ACC112 (cell line): ENCODE measurements around the gene SLC39A5.

Experiments
- H2AFZ ChIP-seq: fragments of 200-600 bp; sonication (generic); one replicate; pipeline ENCODE4 v1.6.0; 2017; ENCODE audit warnings: antibody characterized with exemption, low read length; ENCODE audit not compliant: unreplicated experiment
- H3K27ac ChIP-seq: fragments of 200-600 bp; sonication (generic); 2 replicates; pipeline ENCODE4 v1.5.1; 2014; ENCODE audit warnings: low read depth, mild to moderate bottlenecking, antibody characterized with exemption, low read length, moderate library complexity
- H3K27me3 ChIP-seq: fragments of 200-600 bp; sonication (generic); 2 replicates; pipeline ENCODE4 v1.6.1; 2014; ENCODE audit warnings: mild to moderate bottlenecking, antibody characterized with exemption, low read length, moderate library complexity, mixed read lengths; ENCODE audit not compliant: insufficient read depth
- H3K36me3 ChIP-seq: fragments of 200-600 bp; sonication (generic); 2 replicates; pipeline ENCODE4 v1.6.1; 2016; ENCODE audit warnings: mild to moderate bottlenecking, antibody characterized with exemption, low read length, moderate library complexity, mixed read lengths; ENCODE audit not compliant: insufficient read depth
- H3K4me1 ChIP-seq: fragments of 200-600 bp; sonication (generic); one replicate; pipeline ENCODE4 v1.6.1; 2016; ENCODE audit warnings: low read length, mixed read lengths; ENCODE audit not compliant: insufficient read depth, unreplicated experiment, control insufficient read depth
- H3K4me3 ChIP-seq: fragments of 200-600 bp; sonication (generic); 2 replicates; pipeline ENCODE4 v1.5.1; 2014; ENCODE audit warnings: mild to moderate bottlenecking, low read depth, low read length
- H3K79me2 ChIP-seq: fragments of 200-600 bp; sonication (generic); one replicate; pipeline ENCODE4 v1.6.0; 2016; ENCODE audit warnings: low read length; ENCODE audit not compliant: control insufficient read depth, unreplicated experiment, insufficient read depth

The SLC39A5 gene

DNA sequence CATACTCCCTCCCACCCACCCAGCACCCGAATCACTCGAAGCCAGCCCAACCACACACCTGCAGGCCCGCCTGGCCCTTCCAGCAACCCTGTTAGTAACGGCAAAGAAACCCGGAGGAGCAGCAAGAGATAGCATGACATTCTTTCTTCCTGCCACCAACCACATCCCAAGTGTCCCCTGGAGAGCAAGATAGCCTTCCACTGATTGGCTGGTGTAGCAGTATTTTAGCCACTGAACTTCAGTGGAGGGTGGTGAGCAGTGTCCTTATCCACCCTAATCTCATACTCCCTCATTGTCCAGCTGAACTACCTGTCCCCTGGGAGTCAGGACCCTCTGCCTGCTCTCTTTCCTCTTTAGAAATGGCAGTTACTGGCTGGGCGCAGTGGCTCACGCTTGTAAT, 769 bp upstream of the SLC39A5 start:
- H3K79me2 ChIP-seq = peaks cover 3% of the 10 kb centered on the region
- H3K36me3 ChIP-seq = no peaks in the 10 kb centered on the region
- no peak overlapping the region for H3K27ac ChIP-seq
- no peak overlapping the region for H2AFZ ChIP-seq
- H3K4me1 ChIP-seq = peaks cover 5% of the 10 kb centered on the region
- H3K27me3 ChIP-seq = no peaks in the 10 kb centered on the region
- no peak overlapping the region for H3K4me3 ChIP-seq

DNA sequence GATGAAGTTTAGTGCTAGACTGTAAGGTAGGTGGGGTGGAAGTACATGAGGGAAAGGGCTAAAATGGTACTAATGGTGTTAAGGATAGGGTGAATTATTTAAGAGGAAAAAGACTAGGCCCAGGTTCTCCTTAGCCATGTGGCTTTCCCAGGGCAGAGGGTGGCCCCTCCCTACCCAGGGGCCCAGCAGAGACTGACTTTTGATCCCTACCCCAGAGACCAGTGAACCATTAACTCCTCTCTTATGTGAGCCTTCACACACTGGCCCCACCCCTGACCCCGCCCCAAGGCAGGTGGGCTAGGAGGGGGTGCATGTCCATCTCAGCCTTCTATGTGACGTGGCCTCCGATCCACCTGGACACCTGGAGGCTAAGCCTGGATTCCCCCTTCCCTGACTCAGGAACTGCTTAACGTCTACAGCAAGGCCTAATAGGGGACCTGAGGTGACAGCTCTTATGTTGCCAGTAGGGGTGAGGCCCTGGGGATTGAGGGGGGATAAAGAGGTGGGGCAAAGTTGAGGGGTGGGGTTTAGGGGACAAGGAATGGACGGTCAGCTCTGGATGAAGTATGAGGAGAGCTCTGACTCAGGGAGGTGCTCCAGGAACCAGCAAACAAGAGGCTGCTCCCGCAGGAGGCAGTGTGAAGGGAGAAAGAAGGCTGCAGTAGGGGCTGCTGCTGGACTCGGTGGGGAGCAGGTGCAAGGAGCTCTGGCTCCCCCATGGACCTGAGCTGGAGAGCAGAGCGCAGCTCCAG, 757 bp downstream of the SLC39A5 start:
- H3K27me3 ChIP-seq = no peaks in the 10 kb centered on the region
- no peaks in the 10 kb centered on the region for H3K36me3 ChIP-seq
- H3K4me3 ChIP-seq = no peak overlapping the region
- no peaks in the 10 kb centered on the region for H3K79me2 ChIP-seq
- no peak overlapping the region for H3K27ac ChIP-seq
- no peak overlapping the region for H2AFZ ChIP-seq
- no peaks in the 10 kb centered on the region for H3K4me1 ChIP-seq

DNA sequence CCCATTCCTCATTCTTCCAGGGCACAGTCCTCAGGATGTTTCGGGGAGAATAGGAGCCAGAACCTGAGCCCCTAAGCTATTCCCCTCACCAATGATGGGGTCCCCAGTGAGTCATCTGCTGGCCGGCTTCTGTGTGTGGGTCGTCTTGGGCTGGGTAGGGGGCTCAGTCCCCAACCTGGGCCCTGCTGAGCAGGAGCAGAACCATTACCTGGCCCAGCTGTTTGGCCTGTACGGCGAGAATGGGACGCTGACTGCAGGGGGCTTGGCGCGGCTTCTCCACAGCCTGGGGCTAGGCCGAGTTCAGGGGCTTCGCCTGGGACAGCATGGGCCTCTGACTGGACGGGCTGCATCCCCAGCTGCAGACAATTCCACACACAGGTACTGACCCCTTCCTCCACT, 1.3 kb downstream of the SLC39A5 start:
- no peak overlapping the region for H3K4me3 ChIP-seq
- H3K79me2 ChIP-seq = no peaks in the 10 kb centered on the region
- no peak overlapping the region for H2AFZ ChIP-seq
- H3K4me1 ChIP-seq = no peaks in the 10 kb centered on the region
- H3K27ac ChIP-seq = no peak overlapping the region
- no peaks in the 10 kb centered on the region for H3K36me3 ChIP-seq
- no peaks in the 10 kb centered on the region for H3K27me3 ChIP-seq

DNA sequence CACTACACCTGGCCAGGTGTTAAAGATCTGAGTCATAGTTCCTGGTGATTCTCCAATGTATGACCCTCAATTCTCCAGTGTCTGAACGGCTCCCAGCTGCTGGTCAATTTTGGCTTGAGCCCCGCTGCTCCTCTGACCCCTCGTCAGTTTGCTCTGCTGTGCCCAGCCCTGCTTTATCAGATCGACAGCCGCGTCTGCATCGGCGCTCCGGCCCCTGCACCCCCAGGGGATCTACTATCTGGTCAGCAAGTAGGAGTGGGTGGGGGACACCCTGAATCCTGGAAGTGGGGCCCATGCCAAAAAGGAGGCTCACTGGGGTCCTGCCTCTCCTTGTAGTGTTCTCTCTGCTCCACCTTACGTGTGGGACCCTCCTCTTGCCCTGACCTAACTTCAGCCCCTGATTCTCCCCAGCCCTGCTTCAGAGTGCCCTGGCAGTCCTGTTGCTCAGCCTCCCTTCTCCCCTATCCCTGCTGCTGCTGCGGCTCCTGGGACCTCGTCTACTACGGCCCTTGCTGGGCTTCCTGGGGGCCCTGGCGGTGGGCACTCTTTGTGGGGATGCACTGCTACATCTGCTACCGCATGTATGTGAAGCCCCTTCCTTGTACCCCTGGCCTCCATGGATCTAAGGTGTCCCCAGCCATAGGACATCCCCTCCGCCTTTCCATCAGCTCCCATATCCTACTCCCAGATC, 5.0 kb downstream of the SLC39A5 start:
- Histone ChIP-seq H3K79me2 (no peaks in the 10 kb centered on the region), H2AFZ (no peak overlapping the region), H3K27me3 (no peaks in the 10 kb centered on the region), H3K36me3 (0 out of 2 replicates have a peak, but pooled peaks cover 3% of the 10 kb centered on the region), H3K4me3 (no peak overlapping the region), H3K27ac (no peak overlapping the region), H3K4me1 (no peaks in the 10 kb centered on the region)

DNA sequence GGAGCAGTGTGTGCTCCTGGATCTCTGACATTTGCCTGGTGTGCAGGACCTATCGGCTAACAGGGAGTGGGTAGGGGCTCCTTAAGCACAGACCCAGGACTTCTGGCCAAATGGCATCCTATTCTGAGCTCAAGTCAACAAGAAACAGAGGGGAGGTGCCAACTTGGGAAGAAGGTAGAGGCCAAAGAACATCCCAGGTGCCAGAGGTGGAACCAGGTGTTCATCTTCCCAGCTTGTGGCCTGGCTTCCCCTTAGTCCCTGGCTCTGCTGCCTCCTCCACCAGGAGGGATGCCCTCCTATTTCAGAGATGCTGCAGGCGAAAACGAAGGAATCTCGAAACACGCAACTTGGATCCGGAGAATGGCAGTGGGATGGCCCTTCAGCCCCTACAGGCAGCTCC, 6.2 kb downstream of the SLC39A5 start:
- Histone ChIP-seq H3K4me1 (no peaks in the 10 kb centered on the region), H3K36me3 (peaks cover 6% of the 10 kb centered on the region; the same call in 1 of the 2 replicates), H2AFZ (no peak overlapping the region), H3K27me3 (no peaks in the 10 kb centered on the region), H3K79me2 (no peaks in the 10 kb centered on the region), H3K27ac (no peak overlapping the region), H3K4me3 (no peak overlapping the region)

DNA sequence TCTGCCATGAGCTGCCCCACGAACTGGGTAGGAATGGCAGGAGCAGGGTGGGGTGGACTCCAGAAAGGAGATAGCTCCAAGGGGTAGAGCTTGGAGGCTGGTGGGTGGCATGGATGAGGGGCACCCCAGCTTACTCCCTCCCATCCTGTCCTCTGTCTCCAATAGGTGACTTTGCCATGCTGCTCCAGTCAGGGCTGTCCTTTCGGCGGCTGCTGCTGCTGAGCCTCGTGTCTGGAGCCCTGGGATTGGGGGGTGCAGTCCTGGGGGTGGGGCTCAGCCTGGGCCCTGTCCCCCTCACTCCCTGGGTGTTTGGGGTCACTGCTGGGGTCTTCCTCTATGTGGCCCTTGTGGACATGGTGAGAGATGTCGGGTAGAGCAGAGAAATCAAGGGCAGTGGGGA, 7.1 kb downstream of the SLC39A5 start:
- H3K36me3 ChIP-seq = peaks cover 13% of the 10 kb centered on the region; the same call in 1 of the 2 replicates

DNA sequence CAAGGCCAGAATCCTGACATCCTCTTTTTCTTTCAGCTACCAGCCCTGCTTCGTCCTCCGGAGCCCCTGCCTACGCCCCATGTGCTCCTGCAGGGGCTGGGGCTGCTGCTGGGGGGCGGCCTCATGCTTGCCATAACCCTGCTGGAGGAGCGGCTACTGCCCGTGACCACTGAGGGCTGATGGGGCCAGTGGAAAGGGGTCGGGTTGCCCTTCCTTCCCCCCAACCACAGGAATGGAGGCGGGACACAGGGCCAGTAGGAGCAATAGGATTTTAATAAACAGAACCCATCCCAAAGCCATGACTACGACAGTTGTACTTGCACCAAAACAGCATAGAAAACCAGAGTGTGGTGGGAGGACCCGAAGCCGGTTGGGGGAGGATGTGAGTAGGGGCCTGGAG, 7.7 kb downstream of the SLC39A5 start:
- no peaks in the 10 kb centered on the region for H3K27me3 ChIP-seq

More for the DNA sequence above, 7.1 kb downstream of the SLC39A5 start:
- H3K27me3 ChIP-seq = no peaks in the 10 kb centered on the region
- H3K27ac ChIP-seq = no peak overlapping the region
- H3K4me3 ChIP-seq = no peak overlapping the region
- no peaks in the 10 kb centered on the region for H3K79me2 ChIP-seq
- H2AFZ ChIP-seq = no peak overlapping the region
- peaks cover 4% of the 10 kb centered on the region for H3K4me1 ChIP-seq

DNA sequence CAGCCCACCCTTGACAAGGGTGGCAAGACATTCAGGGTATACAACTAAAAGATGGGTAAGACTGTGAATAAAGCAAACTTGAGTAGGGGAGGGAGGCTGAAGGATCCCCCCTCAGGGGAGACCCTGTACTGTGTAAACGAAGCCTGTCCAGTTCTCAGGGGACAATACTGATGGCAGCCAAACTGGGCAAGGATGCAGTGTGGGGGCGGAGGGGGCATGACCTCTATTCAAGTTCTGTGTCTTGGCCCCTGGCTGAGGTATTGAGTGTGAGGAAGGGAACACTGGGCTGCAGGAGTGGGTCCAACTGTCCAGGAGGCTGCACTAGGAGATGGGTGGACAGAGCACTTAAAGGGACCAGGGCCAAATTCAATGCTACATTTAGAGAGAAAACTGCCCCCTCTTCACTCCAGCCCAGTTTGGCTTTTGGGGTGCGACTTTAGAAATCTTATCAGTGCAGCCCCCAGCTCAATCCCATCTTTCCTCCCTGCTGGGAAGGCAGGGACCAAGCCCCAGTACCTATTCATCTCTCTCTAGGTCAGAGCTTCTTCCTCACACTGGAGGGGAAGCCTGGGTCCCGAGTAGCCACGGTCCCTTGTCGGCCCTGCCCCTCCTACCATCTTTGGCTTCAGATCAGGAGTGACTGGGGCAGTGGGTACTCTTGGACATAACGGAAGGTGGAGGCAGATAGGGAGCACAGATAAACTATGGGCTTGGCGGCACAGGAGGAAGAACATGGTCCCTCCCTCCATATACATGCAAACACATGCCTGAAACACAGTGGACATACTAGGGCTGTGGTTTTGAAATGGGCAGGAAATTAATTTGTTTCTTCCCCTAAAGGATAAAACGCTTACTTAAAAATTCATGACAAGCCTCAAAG, 11.8 kb downstream of the SLC39A5 start:
- Histone ChIP-seq H3K4me3 (no peak overlapping the region), H3K27ac (no peak overlapping the region), H2AFZ (no peak overlapping the region), H3K36me3 (peaks cover 18% of the 10 kb centered on the region; the same call in 1 of the 2 replicates), H3K79me2 (no peaks in the 10 kb centered on the region), H3K27me3 (no peaks in the 10 kb centered on the region), H3K4me1 (peaks cover 28% of the 10 kb centered on the region)

More for the DNA sequence above, 7.7 kb downstream of the SLC39A5 start:
- Histone ChIP-seq H3K79me2 (no peaks in the 10 kb centered on the region), H3K27ac (no peak overlapping the region), H3K4me1 (peaks cover 4% of the 10 kb centered on the region), H3K4me3 (no peak overlapping the region), H2AFZ (no peak overlapping the region), H3K36me3 (peaks cover 13% of the 10 kb centered on the region; the same call in 1 of the 2 replicates)

DNA sequence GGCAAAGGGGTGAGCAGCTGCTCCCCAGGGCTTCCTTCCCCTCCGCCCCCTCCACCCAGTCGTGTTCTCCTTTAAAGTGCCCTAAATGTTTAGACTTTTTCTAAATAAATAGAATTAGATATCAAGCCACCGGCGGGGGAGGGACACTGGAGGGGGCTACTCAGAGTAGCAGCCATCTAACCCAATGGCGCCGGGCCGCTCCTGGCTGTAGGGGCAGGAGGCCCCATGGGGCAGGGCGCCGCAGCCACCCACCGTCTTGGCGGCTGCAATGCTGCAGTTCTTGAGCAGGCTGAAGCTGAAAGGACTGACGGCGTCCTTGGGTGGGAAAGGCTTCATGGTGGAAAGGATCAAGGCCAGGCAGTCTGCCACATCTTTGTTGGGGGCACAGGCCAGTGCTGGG, 13.1 kb downstream of the SLC39A5 start:
- no peaks in the 10 kb centered on the region for H3K79me2 ChIP-seq
- peaks cover 28% of the 10 kb centered on the region for H3K4me1 ChIP-seq
- H3K4me3 ChIP-seq = no peak overlapping the region
- peaks cover 18% of the 10 kb centered on the region; the same call in 1 of the 2 replicates for H3K36me3 ChIP-seq
- H2AFZ ChIP-seq = no peak overlapping the region
- H3K27me3 ChIP-seq = no peaks in the 10 kb centered on the region
- no peak overlapping the region for H3K27ac ChIP-seq

DNA sequence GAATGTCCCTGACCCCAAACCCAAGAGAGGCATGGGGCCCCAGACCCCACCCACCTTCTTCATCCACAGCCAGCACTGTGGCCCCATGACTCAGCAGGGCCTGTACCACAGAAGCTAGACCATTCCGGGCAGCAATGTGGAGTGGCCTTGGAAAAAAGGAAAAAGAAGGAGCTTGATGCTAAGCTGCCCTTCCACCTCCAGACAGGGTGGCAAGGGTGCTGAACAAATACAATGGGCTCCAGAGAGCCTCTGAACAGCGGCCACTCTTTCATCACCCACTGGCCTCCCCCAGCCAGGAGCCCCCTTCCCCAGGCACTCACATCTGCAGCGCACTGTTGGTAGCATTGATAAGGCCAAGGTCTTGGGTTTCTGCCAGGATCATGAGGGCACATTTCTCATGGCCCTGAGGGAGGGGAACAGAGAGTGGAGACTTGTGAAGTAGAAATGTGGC, 13.9 kb downstream of the SLC39A5 start:
- no peaks in the 10 kb centered on the region for H3K27me3 ChIP-seq
- H3K4me1 ChIP-seq = peaks cover 28% of the 10 kb centered on the region
- peaks cover 1% of the 10 kb centered on the region for H3K79me2 ChIP-seq
- H3K4me3 ChIP-seq = no peak overlapping the region
- no peak overlapping the region for H2AFZ ChIP-seq
- peak overlapping the region; percentile 15; the same call in 1 of the 2 replicates for H3K27ac ChIP-seq
- H3K36me3 ChIP-seq = peaks cover 21% of the 10 kb centered on the region; the same call in 1 of the 2 replicates
